Motor neuron (in vitro differentiated cells): ENCODE data around the gene UTY. TPM values are rescaled to one million over a fixed set of nuclear protein-coding genes. Genes with fewer than 3 reads are reported as not detected.

Experiments used
- ATAC-seq, 8 experiments: fragments of 200-7000 bp; cut with Tn5 transposase; replicated peaks in 6 of 8; 2 replicates each; pipeline ENCODE4 v1.8.0; 2021; ENCODE audit warnings: mild to moderate bottlenecking in 8 of 8, moderate library complexity in 8 of 8
- H3K27ac ChIP-seq, 2 donors: fragments of 250-450 bp; sonication (Bioruptor Pico); 2 replicates each; pipeline ENCODE4 v1.9.0; 2021; ENCODE audit warnings: antibody characterized with exemption in 2 of 2, mild to moderate bottlenecking in 2 of 2, moderate library complexity in 1 of 2
- H3K4me1 ChIP-seq, 2 donors: fragments of 250-450 bp; sonication (Bioruptor Pico); replicated peaks in 1 of 2; 2 replicates each; pipeline ENCODE4 v1.6.1; 2021; ENCODE audit warnings: antibody characterized with exemption in 2 of 2, mild to moderate bottlenecking in 2 of 2, moderate library complexity in 1 of 2
- H3K4me3 ChIP-seq, 5 donors: fragments of 250-450 bp; sonication (Bioruptor Pico); 2 replicates each; pipeline ENCODE4 v1.9.0; 2021; ENCODE audit warnings: antibody characterized with exemption in 5 of 5, mild to moderate bottlenecking in 5 of 5, moderate library complexity in 4 of 5
- WGBS, 10 experiments: fragments of 450-650 bp; shearing (Covaris generic); methylation state at CpG; one replicate each; pipeline ENCODE4 v1.0.0; 2022; 5-methylcytosine and 5-hydroxymethylcytosine counted together
- in situ Hi-C, 9 experiments: fragments of 400-800 bp; cut with MboI; loops; one replicate each; pipeline ENCODE4 v1.15.0; 2021; ENCODE audit warnings: low sequenced_read_pairs in 9 of 9, low pct_unique_long_range_greater_than_20kb in 2 of 9; ENCODE audit not compliant: unreplicated experiment in 9 of 9
- total RNA-seq, 8 experiments: library from RNA; unstranded; fragments of 300-600 nt; gene quantifications; 2 replicates each; pipeline versions ENCODE4 v1.2.3 to v1.2.4, GENCODE V29; 2022

UTY gene
- total RNA-seq, 8 experiments from 2014 or later, result 12.6 to 37.3 (median 26.1) TPM; not detected in 2

GRCh38 chrY:13250421-13250820 lies 229.4 kb downstream of the UTY start:
- in situ Hi-C loops, result no loop called here
- no peak for ATAC-seq
- Histone ChIP-seq H3K4me3 (no peak overlapping the region), H3K27ac (no peak overlapping the region), H3K4me1 (no peaks in the 10 kb centered on the region)

DNA sequence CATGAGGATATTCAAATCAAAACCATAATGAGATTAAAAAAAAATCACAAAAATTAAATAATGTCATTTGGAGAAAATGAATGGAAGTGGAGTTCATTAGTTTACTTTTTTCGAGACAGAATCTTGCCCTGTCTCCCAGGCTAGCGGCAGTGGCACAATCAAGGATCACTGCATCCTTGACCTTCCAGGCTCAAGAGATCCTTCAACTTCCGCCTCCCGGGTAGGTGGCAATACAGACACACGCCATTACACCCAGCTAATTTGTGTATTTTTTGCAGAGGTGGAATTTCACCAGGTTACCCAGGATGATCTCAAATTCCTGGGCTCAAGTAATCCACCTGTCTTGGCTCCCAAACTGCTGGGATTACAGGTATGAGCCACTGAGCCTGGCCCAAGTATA lies 236.1 kb downstream of the UTY start:
- in situ Hi-C loops, result loop anchor here in 1 of 9 experiments (25.0 kb wide), 1 partner anchor 306 kb away; no protein-coding TSS in a partner anchor
- Histone ChIP-seq H3K4me3 (no peak overlapping the region), H3K4me1 (no peaks in the 10 kb centered on the region), H3K27ac (no peak overlapping the region)
- whole genome bisulfite sequencing, 10 experiments, result 83 to 94% methylated on average over 1 to 2 of the region's 5 CpGs; no CpG with 5 or more reads in 8 of the 10 experiments
- no peak for ATAC-seq

GRCh38 chrY:13233901-13234300 lies 245.9 kb downstream of the UTY start:
- no peaks in the 10 kb centered on the region for H3K4me1 ChIP-seq
- no CpG with 5 or more reads among the region's 3 CpGs for WGBS, 10 experiments
- no peak overlapping the region for H3K4me3 ChIP-seq
- H3K27ac ChIP-seq, result no peak overlapping the region
- ATAC-seq, result peak in 3 of 8 experiments; percentile 65 to 70 (median 70)
- in situ Hi-C loops, result loop anchor here in 1 of 9 experiments (25.0 kb wide), 1 partner anchor 297 kb away; no protein-coding TSS in a partner anchor

DNA sequence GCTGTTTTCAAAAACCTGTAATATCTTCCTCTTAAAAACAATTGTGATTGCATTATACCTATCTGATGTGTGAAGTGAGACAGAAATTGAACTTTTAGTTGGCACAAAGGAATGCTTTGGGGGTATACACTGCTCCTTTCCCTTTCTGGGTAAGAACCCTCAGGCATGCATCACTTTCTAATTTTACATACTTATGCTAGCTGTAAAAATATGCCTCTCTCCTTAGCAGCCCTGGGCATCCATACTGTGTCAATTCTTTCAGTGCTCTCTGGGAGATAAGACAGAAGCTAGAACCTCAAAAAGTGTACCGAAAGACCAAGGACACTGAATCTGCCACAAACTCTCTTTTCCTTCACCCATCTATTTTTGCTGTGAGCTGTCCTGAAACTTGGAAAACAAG lies 246.7 kb downstream of the UTY start:
- no peaks in the 10 kb centered on the region for H3K4me1 ChIP-seq
- ATAC-seq, result no peak
- H3K27ac ChIP-seq, result no peak overlapping the region
- no peak overlapping the region for H3K4me3 ChIP-seq
- 0% methylated on average over 1 of the region's 1 CpG; no CpG with 5 or more reads in 9 of the 10 experiments for WGBS, 10 experiments
- in situ Hi-C loops, result loop anchor here in 1 of 9 experiments (25.0 kb wide), 1 partner anchor 296 kb away; no protein-coding TSS in a partner anchor

DNA sequence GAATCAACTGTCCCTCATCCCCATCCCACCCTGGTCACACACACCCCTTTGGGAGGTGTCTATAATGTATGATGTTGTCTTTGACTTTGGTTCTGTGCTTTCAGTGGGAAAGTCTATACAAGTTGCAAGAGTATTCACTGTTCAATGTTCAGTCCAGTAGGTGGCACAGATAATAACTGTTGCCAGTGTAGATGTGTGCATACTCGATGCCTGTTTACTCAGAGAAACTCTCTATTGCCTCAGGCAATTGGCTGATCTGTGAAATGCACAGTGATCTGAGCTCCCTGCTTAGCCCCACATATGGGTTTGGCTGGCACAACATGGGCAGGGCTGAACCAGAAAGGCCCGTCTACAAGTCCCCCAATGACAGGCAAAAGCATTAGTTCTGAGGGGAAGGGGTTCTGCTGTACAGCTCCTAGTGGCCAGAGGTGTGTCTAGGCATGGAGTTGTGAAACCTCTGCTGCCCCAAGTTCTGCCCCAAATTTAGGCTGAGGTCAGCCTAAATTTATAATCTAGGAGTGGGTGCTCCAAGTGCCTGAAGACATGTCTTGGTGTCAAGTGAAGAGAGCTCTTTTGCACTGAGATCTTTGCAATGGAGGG lies 252.4 kb downstream of the UTY start:
- Histone ChIP-seq H3K4me1 (no peaks in the 10 kb centered on the region), H3K4me3 (no peak overlapping the region), H3K27ac (no peak overlapping the region)
- peak in 3 of 8 experiments; percentile 81 to 97 (median 83) for ATAC-seq
- in situ Hi-C loops, result loop anchor here in 1 of 9 experiments (25.0 kb wide), 1 partner anchor 290 kb away; no protein-coding TSS in a partner anchor
- WGBS, 10 experiments, result no CpG with 5 or more reads among the region's 2 CpGs

GRCh38 chrY:13210961-13211646 lies 268.7 kb downstream of the UTY start:
- Histone ChIP-seq H3K27ac (no peak overlapping the region), H3K4me1 (no peaks in the 10 kb centered on the region), H3K4me3 (no peak overlapping the region)
- 0 to 67% methylated on average over 1 of the region's 5 CpGs; no CpG with 5 or more reads in 8 of the 10 experiments for WGBS, 10 experiments
- in situ Hi-C loops, result no loop called here
- ATAC-seq, result no peak

GRCh38 chrY:13205214-13205613 lies 274.6 kb downstream of the UTY start:
- WGBS, 10 experiments, result 0% methylated on average over 1 of the region's 1 CpG; no CpG with 5 or more reads in 9 of the 10 experiments
- Histone ChIP-seq H3K4me1 (no peaks in the 10 kb centered on the region), H3K4me3 (no peak overlapping the region), H3K27ac (no peak overlapping the region)
- in situ Hi-C loops, result no loop called here
- no peak for ATAC-seq

Other genes starting within 250 kb of the UTY start
- 1 to 10 TPM in 5 of 8 experiments, under 1 TPM in 1, not detected in 2; 0.81 to 6.0 (median 4.7) TPM for gene TMSB4Y, start 223.9 kb upstream of the UTY start, total RNA-seq